ENCODE results near the gene SCRN3.

DNA sequence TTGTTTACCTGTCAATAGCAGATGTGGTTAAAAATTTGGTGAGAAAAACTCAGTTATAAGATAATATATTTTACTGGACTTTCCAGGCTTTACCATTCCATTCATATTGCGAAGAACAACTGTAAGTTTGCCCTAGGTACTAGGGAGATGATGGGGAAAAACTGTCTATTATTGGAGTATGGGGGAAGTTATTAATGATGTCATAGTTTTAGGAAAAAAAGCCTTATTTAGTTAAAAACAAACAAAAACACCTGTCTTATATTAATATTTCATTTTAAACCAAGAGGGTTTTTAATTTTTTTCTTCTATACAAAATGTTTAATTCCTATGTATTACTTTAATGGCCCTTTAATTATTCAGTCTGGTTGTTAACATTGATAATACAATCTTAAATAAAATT is 42.5 kb upstream of the SCRN3 start:
- TF ChIP-seq, protein P1, sequence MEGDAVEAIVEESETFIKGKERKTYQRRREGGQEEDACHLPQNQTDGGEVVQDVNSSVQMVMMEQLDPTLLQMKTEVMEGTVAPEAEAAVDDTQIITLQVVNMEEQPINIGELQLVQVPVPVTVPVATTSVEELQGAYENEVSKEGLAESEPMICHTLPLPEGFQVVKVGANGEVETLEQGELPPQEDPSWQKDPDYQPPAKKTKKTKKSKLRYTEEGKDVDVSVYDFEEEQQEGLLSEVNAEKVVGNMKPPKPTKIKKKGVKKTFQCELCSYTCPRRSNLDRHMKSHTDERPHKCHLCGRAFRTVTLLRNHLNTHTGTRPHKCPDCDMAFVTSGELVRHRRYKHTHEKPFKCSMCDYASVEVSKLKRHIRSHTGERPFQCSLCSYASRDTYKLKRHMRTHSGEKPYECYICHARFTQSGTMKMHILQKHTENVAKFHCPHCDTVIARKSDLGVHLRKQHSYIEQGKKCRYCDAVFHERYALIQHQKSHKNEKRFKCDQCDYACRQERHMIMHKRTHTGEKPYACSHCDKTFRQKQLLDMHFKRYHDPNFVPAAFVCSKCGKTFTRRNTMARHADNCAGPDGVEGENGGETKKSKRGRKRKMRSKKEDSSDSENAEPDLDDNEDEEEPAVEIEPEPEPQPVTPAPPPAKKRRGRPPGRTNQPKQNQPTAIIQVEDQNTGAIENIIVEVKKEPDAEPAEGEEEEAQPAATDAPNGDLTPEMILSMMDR (IDR thresholded peaks at IDR 0.05): no peak
- TF ChIP-seq POLR2A (IDR thresholded peaks at IDR 0.05): no peak
- no peak for TF ChIP-seq POLR2AphosphoS5 (IDR thresholded peaks at IDR 0.05; ENCODE audit: insufficient read depth in 1 of 2, low read depth in 1 of 2)

Data from vagina (tissue), 2 donors.